ENCODE results near the gene FRMD4A.

The FRMD4A gene

GRCh38 chr10:14302035-14302434 lies 28.7 kb downstream of the FRMD4A start:
- TF ChIP-seq RAD21 (IDR thresholded peaks at IDR 0.05; ENCODE audit: low read depth): no peak
- TF ChIP-seq CEBPB (IDR thresholded peaks at IDR 0.05): no peak
- TF ChIP-seq FOXM1 (IDR thresholded peaks at IDR 0.05; ENCODE audit: borderline replicate concordance, low read depth): no peak
- no peak for TF ChIP-seq ZBTB7A (IDR thresholded peaks at IDR 0.05; ENCODE audit: low read depth)
- no peak for TF ChIP-seq MAX (IDR thresholded peaks at IDR 0.05)
- no peak for TF ChIP-seq TCF12 (IDR thresholded peaks at IDR 0.05; ENCODE audit: low read depth)
- TF ChIP-seq TAF1 (IDR thresholded peaks at IDR 0.05; ENCODE audit: low read depth): no peak
- TF ChIP-seq EP300 (IDR thresholded peaks at IDR 0.05; ENCODE audit: borderline replicate concordance): no peak
- TF ChIP-seq REST (IDR thresholded peaks at IDR 0.05; ENCODE audit: low read depth): no peak
- no peak for TF ChIP-seq EGR1 (IDR thresholded peaks at IDR 0.05)
- TF ChIP-seq TEAD4 (IDR thresholded peaks at IDR 0.05): no peak
- no peak for TF ChIP-seq CREB1 (IDR thresholded peaks at IDR 0.05; ENCODE audit: low read depth)
- TF ChIP-seq USF1 (IDR thresholded peaks at IDR 0.05): no peak

- TF ChIP-seq NFIC (IDR thresholded peaks at IDR 0.05) (no peak), FOXM1 (IDR thresholded peaks at IDR 0.05; ENCODE audit: borderline replicate concordance, low read depth) (no peak), ZBTB7A (IDR thresholded peaks at IDR 0.05; ENCODE audit: low read depth) (no peak), RAD21 (IDR thresholded peaks at IDR 0.05; ENCODE audit: low read depth) (no peak)
Measured at GRCh38 chr10:14299556-14299955, 31.2 kb downstream of the FRMD4A start.

- no peak for TF ChIP-seq USF1 (IDR thresholded peaks at IDR 0.05)
- TF ChIP-seq EP300 (IDR thresholded peaks at IDR 0.05; ENCODE audit: borderline replicate concordance): no peak
- TF ChIP-seq MAX (IDR thresholded peaks at IDR 0.05): no peak
- no peak for TF ChIP-seq TEAD4 (IDR thresholded peaks at IDR 0.05)
- TF ChIP-seq REST (IDR thresholded peaks at IDR 0.05; ENCODE audit: low read depth): no peak
- no peak for TF ChIP-seq CEBPB (IDR thresholded peaks at IDR 0.05)
- no peak for TF ChIP-seq RAD21 (IDR thresholded peaks at IDR 0.05; ENCODE audit: low read depth)
- TF ChIP-seq NFIC (IDR thresholded peaks at IDR 0.05): no peak
- no peak for TF ChIP-seq TCF12 (IDR thresholded peaks at IDR 0.05; ENCODE audit: low read depth)
Measured at GRCh38 chr10:14296065-14296709, 34.5 kb downstream of the FRMD4A start.

GRCh38 chr10:14294347-14295059 lies 36.2 kb downstream of the FRMD4A start:
- TF ChIP-seq RAD21 (IDR thresholded peaks at IDR 0.05; ENCODE audit: low read depth): no peak
- TF ChIP-seq EGR1 (IDR thresholded peaks at IDR 0.05): no peak
- no peak for TF ChIP-seq ZBTB7A (IDR thresholded peaks at IDR 0.05; ENCODE audit: low read depth)
- no peak for TF ChIP-seq NFIC (IDR thresholded peaks at IDR 0.05)
- no peak for TF ChIP-seq FOXM1 (IDR thresholded peaks at IDR 0.05; ENCODE audit: borderline replicate concordance, low read depth)
- no peak for TF ChIP-seq EP300 (IDR thresholded peaks at IDR 0.05; ENCODE audit: borderline replicate concordance)
- no peak for TF ChIP-seq MAX (IDR thresholded peaks at IDR 0.05)
- TF ChIP-seq REST (IDR thresholded peaks at IDR 0.05; ENCODE audit: low read depth): no peak
- no peak for TF ChIP-seq TAF1 (IDR thresholded peaks at IDR 0.05; ENCODE audit: low read depth)

Measured in Ishikawa (cell line).